ENCODE results near the gene RGS19.

DNA sequence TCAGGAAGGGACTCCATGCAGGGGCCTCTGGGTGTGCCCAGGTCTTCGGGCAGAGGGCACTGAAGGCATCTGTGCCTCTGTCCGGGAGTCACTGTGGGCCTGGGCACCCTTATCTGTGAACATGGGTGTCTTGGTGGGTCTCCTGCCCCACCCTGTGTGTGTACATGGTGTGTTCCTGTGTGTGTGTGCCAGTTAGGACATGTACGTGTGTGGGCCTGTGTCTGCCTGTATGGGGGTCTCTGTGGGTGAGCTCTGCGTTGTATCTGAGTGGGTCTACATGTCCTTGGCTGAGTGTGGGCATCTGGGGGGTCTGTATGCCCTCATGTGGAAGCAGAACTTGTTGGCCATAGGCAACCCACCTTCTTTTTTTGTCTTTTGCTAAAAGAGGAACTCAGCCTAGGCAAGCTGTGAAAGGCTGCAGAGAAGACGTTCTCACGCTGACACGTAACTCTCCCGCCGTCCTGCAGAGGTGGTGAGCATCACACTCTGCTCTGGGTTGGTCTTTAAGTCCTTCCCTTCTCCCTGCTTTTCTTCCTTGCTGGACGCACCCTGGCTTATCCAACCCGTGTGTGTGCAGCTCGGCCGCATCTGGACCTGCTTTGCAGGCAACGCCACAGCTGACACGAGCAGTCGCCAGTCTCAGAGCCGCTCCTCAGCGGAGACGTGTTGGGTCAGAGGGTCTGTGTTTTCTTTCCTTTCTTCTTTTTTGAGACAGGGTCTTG lies 28.6 kb upstream of the RGS19 start:
- TF ChIP-seq CTCF (IDR thresholded peaks at IDR 0.05; ENCODE audit: low read depth, low read length, missing input control) (no peak), RXRA (IDR thresholded peaks at IDR 0.05) (no peak), EGR1 (IDR thresholded peaks at IDR 0.05; ENCODE audit: low read depth in 2 of 2) (no peak), FOXA1 (IDR thresholded peaks at IDR 0.05) (no peak), RAD21 (IDR thresholded peaks at IDR 0.05) (no peak), SP1 (IDR thresholded peaks at IDR 0.05) (no peak)
- TF ChIP-seq, protein P1, sequence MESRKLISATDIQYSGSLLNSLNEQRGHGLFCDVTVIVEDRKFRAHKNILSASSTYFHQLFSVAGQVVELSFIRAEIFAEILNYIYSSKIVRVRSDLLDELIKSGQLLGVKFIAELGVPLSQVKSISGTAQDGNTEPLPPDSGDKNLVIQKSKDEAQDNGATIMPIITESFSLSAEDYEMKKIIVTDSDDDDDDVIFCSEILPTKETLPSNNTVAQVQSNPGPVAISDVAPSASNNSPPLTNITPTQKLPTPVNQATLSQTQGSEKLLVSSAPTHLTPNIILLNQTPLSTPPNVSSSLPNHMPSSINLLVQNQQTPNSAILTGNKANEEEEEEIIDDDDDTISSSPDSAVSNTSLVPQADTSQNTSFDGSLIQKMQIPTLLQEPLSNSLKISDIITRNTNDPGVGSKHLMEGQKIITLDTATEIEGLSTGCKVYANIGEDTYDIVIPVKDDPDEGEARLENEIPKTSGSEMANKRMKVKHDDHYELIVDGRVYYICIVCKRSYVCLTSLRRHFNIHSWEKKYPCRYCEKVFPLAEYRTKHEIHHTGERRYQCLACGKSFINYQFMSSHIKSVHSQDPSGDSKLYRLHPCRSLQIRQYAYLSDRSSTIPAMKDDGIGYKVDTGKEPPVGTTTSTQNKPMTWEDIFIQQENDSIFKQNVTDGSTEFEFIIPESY (IDR thresholded peaks at IDR 0.05): no peak
- TF ChIP-seq, protein P2, sequence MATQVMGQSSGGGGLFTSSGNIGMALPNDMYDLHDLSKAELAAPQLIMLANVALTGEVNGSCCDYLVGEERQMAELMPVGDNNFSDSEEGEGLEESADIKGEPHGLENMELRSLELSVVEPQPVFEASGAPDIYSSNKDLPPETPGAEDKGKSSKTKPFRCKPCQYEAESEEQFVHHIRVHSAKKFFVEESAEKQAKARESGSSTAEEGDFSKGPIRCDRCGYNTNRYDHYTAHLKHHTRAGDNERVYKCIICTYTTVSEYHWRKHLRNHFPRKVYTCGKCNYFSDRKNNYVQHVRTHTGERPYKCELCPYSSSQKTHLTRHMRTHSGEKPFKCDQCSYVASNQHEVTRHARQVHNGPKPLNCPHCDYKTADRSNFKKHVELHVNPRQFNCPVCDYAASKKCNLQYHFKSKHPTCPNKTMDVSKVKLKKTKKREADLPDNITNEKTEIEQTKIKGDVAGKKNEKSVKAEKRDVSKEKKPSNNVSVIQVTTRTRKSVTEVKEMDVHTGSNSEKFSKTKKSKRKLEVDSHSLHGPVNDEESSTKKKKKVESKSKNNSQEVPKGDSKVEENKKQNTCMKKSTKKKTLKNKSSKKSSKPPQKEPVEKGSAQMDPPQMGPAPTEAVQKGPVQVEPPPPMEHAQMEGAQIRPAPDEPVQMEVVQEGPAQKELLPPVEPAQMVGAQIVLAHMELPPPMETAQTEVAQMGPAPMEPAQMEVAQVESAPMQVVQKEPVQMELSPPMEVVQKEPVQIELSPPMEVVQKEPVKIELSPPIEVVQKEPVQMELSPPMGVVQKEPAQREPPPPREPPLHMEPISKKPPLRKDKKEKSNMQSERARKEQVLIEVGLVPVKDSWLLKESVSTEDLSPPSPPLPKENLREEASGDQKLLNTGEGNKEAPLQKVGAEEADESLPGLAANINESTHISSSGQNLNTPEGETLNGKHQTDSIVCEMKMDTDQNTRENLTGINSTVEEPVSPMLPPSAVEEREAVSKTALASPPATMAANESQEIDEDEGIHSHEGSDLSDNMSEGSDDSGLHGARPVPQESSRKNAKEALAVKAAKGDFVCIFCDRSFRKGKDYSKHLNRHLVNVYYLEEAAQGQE (IDR thresholded peaks at IDR 0.05): no peak
- TF ChIP-seq, protein P3, sequence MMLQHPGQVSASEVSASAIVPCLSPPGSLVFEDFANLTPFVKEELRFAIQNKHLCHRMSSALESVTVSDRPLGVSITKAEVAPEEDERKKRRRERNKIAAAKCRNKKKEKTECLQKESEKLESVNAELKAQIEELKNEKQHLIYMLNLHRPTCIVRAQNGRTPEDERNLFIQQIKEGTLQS (IDR thresholded peaks at IDR 0.05): no peak

Data from liver (tissue), 3 donors.